ENCODE measurements around the gene RAB40A.

RAB40A gene, protein sequence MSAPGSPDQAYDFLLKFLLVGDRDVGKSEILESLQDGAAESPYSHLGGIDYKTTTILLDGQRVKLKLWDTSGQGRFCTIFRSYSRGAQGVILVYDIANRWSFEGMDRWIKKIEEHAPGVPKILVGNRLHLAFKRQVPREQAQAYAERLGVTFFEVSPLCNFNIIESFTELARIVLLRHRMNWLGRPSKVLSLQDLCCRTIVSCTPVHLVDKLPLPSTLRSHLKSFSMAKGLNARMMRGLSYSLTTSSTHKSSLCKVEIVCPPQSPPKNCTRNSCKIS

DNA sequence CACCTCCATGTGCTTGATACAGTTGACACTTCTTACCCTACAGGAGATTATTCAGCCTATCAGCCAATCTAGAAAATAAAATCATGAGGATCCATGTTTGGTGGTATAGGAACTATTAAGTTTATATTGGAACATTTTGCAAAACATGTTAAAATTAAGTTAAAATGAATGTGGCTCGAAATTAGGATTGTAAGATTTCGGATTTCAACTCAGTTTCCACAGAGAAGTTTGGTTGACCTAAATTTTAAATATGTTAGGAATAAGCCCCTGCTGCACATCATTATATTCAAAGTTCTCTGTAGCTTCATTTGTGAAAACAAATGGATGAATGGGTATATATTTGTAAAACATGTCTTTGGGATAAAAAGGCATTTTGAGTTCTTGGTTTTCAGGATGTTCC, at the start of gene RAB40A:
Gene RAB40A, minus strand, starts transcription at position 101 of the 400 bp plus-strand sequence. CDS start 18,733 bp downstream, outside the sequence.
- FAIRE-seq: no peak
- DNase-seq (ENCODE audit: extremely low spot score, insufficient read length, low read depth): no peak

GRCh38 chrX:103565752-103566151, 46.5 kb upstream of the RAB40A start:
- FAIRE-seq (no peak), DNase-seq (ENCODE audit: extremely low spot score, insufficient read length, low read depth) (no peak)

DNA sequence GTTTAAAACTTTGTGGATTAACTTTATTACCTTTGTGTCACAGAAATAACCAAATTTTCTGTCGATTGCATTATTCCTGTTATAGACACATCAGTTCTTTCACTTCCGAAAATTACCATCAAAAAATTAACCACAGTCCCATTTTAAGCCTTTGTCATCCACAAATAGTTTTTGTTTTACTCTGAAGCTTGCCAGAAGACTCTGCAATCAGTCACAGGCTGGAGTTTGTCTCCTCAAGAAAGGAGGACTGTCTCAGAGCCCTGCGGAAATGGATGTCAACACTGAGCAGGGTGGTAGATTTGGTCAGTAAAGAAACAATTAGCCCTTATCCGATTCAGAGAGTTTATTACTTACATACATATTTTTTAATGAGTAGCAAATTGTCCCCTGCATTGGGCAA, 45.9 kb upstream of the RAB40A start:
- DNase-seq (ENCODE audit: extremely low spot score, insufficient read length, low read depth) (no peak), FAIRE-seq (peak; percentile 74)

DNA sequence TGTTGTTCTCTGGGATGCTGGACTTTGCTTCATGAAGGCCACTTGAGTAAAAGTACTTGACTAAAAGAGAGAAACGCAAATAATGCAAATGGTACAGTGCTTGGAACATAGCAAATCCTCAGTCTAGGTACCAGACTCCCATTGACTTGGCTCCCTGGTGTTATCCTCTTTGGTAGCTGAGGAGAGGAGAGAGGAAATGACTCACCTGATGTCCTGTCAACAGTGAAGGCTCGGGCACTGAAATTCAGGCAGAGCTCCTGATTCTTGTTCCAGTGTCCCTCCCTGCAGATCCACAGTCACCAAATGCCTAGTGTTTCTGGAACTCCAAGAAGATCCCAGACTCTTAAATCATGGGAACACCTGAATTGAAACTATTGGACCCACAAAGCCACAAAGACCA, 43.5 kb upstream of the RAB40A start:
- DNase-seq (ENCODE audit: extremely low spot score, insufficient read length, low read depth): no peak
- no peak for FAIRE-seq

DNA sequence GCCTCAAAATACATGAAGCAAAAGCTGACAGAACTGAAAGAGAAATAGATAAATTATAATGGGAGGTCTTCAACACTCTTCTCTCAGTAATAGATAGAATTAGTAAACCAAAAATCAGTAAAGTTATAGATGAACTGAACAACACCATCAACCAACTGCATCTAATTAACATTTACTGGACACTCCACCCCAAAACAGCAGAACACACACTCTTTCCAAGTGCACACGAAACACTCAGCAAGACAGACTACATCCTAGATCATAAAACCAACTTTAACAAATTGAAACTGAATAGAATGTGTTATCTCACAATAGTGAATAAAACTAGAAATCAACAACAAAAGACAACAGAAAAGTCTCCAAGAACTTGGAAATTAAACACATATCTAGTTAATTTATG, 41.0 kb upstream of the RAB40A start:
- no peak for DNase-seq (ENCODE audit: extremely low spot score, insufficient read length, low read depth)
- FAIRE-seq: peak; percentile 39

DNA sequence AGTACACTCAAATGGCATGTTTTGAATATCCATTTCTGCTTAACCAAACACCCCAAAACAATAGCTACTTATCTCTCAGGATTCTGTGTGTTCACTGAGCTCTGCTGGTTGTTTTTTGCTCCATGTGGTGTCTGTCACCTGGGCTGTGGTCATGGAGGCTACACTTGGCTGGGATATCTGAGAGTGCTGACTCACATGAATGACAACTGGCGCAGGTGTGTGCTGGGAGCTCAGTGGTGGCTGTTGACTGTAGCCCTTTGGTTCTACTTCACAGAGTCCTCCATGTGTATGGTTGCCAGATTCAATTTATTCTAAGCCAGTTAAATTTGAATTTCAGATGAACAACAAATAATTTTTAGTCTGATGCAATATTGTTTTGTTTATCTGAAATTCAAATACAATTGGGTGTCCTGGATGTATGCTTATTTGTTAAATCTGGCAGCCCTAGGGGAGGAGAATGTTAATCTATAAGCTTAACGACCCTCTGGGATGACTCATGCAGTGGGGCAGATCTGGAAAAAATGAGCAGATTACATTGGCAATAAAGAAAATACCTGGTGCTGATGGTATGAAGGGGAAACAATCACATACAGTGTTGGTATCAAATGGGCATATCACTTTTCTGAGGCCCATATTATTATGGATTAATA, 37.8 kb upstream of the RAB40A start:
- DNase-seq (ENCODE audit: extremely low spot score, insufficient read length, low read depth) (no peak), FAIRE-seq (no peak)

DNA sequence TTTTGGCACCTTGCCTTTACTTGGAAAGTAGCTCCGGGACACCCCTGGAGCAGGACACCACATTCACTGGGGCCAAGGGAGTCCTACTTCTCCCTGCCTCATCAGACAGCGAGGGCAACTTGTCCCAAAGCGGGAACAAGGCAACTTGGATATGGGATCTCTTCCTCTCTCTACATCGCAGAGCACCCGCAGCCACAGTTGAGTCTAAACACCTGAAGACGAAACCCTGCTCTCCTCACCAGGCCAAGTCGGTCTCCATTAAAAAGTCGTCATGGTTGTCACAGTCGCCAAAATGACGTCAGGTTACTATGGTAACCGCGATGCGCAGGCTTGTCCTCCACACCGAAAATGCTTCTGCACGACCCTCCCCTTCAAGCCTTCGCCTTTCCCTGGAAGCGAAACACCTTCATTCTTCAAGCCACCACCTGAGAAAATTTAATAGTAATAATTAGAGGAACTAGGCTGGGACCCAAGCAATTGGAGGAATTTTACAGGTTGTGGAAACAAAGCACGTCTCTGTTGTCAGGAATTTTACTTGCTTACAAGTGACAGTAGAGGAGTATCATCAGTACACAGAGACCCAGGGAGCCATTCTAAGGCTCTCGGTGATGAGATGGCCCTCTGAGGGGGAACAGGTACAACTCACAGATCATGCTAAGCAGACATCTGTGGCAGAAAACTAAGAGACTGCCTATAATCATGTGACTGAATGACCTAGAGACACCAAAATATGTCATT, 35.6 kb upstream of the RAB40A start:
- FAIRE-seq: peak; percentile 89
- DNase-seq (ENCODE audit: extremely low spot score, insufficient read length, low read depth): peak; percentile 18

- no peak for FAIRE-seq
- DNase-seq (ENCODE audit: extremely low spot score, insufficient read length, low read depth): no peak
Measured at GRCh38 chrX:103552236-103552635, 32.9 kb upstream of the RAB40A start.

DNA sequence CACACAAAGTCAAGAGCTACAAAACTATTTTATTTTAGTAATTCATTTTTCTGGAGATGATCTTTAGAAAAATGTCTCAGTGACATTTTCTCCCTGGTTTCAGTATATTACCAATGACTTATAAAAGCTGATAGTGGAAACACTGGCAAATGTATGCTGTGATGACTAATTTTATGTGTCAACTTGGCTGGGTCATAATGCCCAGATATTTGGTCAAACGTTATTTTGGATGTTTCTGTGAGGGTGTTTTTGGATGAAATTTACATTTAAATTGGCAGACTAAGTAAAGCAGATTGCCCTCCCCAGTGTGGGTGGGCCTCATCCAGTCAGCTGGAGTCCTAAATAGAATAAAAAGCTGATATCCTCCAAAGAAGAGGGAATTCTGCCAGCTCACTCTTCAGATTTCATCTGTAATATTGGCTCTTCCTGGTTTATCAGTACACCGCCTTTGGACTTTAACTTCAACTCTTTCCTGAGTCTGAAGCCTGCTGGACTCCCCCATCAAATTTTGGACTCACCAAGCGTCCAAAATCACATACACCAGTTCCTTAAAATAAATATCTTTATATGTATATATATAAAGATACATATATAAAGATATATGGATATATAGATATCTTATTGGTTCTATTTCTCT, 31.2 kb upstream of the RAB40A start:
- peak; percentile 54 for FAIRE-seq
- DNase-seq (ENCODE audit: extremely low spot score, insufficient read length, low read depth): no peak

- FAIRE-seq (no peak), DNase-seq (ENCODE audit: extremely low spot score, insufficient read length, low read depth) (no peak)
Measured at GRCh38 chrX:103549916-103550315, 30.6 kb upstream of the RAB40A start.

DNA sequence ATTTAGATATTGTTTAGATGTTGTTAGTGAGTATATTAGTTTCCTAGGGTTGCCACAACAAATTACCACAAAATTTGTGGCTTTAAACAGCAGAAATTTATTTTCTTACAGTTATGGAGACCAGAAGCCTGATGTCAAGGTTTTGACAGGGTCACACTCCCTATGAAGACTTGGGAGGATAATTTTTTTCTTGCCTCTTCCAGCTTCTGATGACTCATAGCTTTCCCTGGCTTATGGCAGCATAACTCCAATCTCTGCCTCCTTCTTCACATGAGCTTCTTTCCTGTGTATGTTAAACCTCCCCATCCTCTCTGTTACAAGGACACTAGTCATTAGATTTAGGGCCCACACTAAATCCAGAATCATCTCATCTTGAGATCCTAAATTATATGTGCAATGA, 20.9 kb upstream of the RAB40A start:
- DNase-seq (ENCODE audit: extremely low spot score, insufficient read length, low read depth): no peak
- FAIRE-seq: no peak

GRCh38 chrX:103539695-103540094, 20.4 kb upstream of the RAB40A start:
- no peak for FAIRE-seq
- no peak for DNase-seq (ENCODE audit: extremely low spot score, insufficient read length, low read depth)

- DNase-seq (ENCODE audit: extremely low spot score, insufficient read length, low read depth) (no peak), FAIRE-seq (no peak)
Measured at GRCh38 chrX:103538728-103539127, 19.4 kb upstream of the RAB40A start.

DNA sequence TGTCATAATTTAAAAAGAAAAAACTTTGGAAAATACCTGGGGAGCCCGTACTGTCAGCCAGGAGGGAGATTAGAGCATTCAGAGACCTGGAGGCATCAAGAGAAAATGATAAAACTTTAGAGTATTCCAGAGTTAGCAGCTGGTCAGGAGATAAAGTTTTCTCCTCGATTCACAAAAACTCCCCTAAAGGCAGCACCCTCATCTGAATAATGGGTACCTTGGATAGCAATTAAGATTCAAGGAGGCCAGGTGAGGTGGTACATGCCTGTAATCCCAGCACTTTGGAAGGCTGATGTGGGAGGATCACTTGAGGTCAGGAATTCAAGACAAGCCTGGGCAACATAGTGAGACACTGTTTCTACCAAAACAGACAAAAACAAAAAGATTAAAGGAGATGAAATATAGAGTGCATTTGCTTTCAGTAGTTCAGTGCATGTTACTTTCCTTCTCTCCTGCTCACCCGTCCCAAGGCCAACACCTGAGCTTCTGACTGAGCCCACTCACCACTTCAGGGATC, 18.6 kb upstream of the RAB40A start:
- FAIRE-seq (no peak), DNase-seq (ENCODE audit: extremely low spot score, insufficient read length, low read depth) (no peak)

- FAIRE-seq (peak; percentile 18), DNase-seq (ENCODE audit: extremely low spot score, insufficient read length, low read depth) (no peak)
Measured at GRCh38 chrX:103536732-103537131, 17.4 kb upstream of the RAB40A start.

DNA sequence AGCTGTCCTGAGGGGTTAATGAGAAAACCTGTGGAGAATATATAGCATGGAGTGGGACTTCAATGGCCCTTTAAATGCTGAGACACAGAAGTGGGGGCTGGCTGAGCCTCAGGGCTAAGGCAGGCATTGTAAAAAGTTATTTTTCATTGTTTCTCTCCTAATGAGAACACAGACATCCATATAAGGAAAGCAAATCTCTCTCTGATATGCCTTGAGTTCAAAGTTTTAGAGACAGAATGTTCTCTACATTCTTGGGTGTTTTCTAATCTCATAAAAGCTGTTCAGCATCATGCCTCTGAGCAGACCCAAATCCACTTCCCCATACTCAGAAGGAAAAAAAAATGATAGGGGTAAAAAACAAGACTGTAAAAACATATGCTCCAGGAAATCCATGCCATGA, 16.8 kb upstream of the RAB40A start:
- DNase-seq (ENCODE audit: extremely low spot score, insufficient read length, low read depth) (no peak), FAIRE-seq (no peak)

- no peak for DNase-seq (ENCODE audit: extremely low spot score, insufficient read length, low read depth)
- no peak for FAIRE-seq
Measured at GRCh38 chrX:103535206-103535605, 15.9 kb upstream of the RAB40A start.

GRCh38 chrX:103533511-103534216, 14.4 kb upstream of the RAB40A start:
- DNase-seq (ENCODE audit: extremely low spot score, insufficient read length, low read depth): no peak

DNA sequence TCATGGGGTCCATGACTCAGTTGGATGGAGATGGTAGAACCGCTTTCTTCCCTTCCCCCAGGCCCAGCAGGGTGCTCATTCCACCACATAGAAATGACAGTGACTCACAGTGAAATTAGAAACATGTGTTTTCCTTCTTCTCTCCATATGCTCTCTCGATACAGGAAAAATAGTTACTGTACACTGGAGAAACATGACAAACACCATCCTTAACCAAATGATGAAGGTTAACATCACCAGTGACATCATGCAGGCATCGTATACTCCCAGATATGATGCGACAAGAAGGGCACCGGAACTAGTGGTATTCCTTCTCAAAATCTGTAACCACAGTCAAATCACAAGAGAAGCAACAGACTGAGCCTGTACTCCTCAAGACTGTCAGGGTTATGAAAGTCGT, 11.7 kb upstream of the RAB40A start:
- FAIRE-seq (peak; percentile 50), DNase-seq (ENCODE audit: extremely low spot score, insufficient read length, low read depth) (no peak)

More at GRCh38 chrX:103533511-103534216, 14.4 kb upstream of the RAB40A start:
- peak; percentile 91 for FAIRE-seq

- FAIRE-seq: no peak
Measured at GRCh38 chrX:103530545-103530944, 11.3 kb upstream of the RAB40A start.

More at GRCh38 chrX:103530545-103530944, 11.3 kb upstream of the RAB40A start:
- no peak for DNase-seq (ENCODE audit: extremely low spot score, insufficient read length, low read depth)
